Aorta (tissue), 5 donors: ENCODE measurements around the gene B4GALNT3. TPM values are rescaled to one million over a fixed set of nuclear protein-coding genes. Genes with fewer than 3 reads are reported as not detected.

ENCODE experiments used
- ATAC-seq: fragments of 200-7000 bp; cut with Tn5 transposase; one replicate; pipeline ENCODE4 v1.9.1; 2022; ENCODE audit warnings: moderate library complexity; ENCODE audit not compliant: low FRiP score
- DNase-seq, 2 donors: peaks; one replicate each; pipeline ENCODE4 v3.0.0-alpha.2; 2020
- H3K27ac ChIP-seq, 2 donors: one replicate each; pipeline ENCODE4 v1.5.1; 2013; ENCODE audit warnings: low read length in 2 of 2, mild to moderate bottlenecking in 2 of 2, moderate library complexity in 2 of 2, control low read depth in 1 of 2, inconsistent platforms in 1 of 2, low read depth in 1 of 2
- H3K27me3 ChIP-seq, 2 donors: one replicate each; pipeline ENCODE4 v1.6.1; 2013; ENCODE audit warnings: control low read depth in 1 of 2, low read length in 1 of 2, mild to moderate bottlenecking in 1 of 2, moderate library complexity in 1 of 2; ENCODE audit not compliant: insufficient read depth in 2 of 2, control insufficient read depth in 1 of 2
- H3K36me3 ChIP-seq, 2 donors: one replicate each; pipeline ENCODE4 v1.6.1; 2013; ENCODE audit warnings: control low read depth in 1 of 2, low read length in 1 of 2, mild to moderate bottlenecking in 1 of 2; ENCODE audit not compliant: insufficient read depth in 2 of 2, control insufficient read depth in 1 of 2
- H3K4me1 ChIP-seq, 2 donors: one replicate each; pipeline ENCODE4 v1.6.1; 2013; ENCODE audit warnings: low read length in 2 of 2, control low read depth in 1 of 2, mild to moderate bottlenecking in 1 of 2, moderate library complexity in 1 of 2; ENCODE audit not compliant: insufficient read depth in 2 of 2, control insufficient read depth in 1 of 2
- H3K4me3 ChIP-seq, 2 donors: one replicate each; pipeline ENCODE4 v1.5.1; 2013; ENCODE audit warnings: low read length in 2 of 2, control low read depth in 1 of 2, mild to moderate bottlenecking in 1 of 2
- H3K9me3 ChIP-seq: one replicate; pipeline ENCODE4 v1.6.1; 2013; ENCODE audit warnings: mild to moderate bottlenecking, low read length; ENCODE audit not compliant: control insufficient read depth
- WGBS, 2 donors: extraction: QIAGEN DNeasy Blood & Tissue Kit; methylation state at CpG; one replicate each; pipeline ENCODE4 v1.1.7; 2013; 5-methylcytosine and 5-hydroxymethylcytosine counted together
- intact Hi-C, 2 donors: fragments of 100-400 bp; cut with DNase I; formaldehyde crosslinking; loops; one replicate each; pipeline versions ENCODE4 v1.14.2 to v1.15.0; 2022
- polyA plus RNA-seq, 2 donors: library from polyadenylated mRNA; stranded (reverse); fragments of 200-250 nt; gene quantifications; one replicate each; pipeline ENCODE4 v1.2.3, GENCODE V29; 2013
- total RNA-seq, 2 donors: library from RNA; stranded (reverse); fragmentation: NEBNext Ultra II Directional; extraction: Animal tissue kit (Norgen Biotek cat#: 25700); gene quantifications; one replicate each; pipeline ENCODE4 v1.2.1, GENCODE V29; 2021
- donor health status: healthy with polysubstance abuse.
- donor health status: Bipolar disorder and iron deficiency.
- donor health status: DM: no; HTN: no; CAD: no.
- donor health status: DM: no; HTN: no; CAD: no.
- donor health status: DM: yes; HTN: yes; CAD: no.

B4GALNT3 gene
- total and polyA plus RNA-seq, 4 donors, result 10.3 to 29.9 (median 18.9) TPM

DNA sequence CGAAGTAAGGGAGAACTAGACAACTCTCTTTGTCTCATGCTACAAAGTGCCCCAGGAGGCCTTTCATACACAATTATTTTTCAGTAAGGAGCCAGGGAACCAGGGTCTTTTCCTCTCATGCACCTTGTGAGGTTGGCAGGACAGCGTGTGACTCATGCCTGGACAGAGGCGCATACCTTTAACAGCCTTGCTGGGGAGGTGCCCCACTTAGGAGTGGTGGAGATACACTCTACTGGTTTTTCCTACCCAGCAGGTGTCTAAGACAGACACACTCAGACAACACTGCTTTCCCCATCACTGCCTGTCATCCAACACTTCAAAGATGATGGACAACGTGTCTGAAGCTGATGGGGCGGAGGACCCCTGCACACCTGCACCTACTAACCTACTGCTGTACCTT, 49.1 kb downstream of the B4GALNT3 start:
- ATAC-seq, result no peak
- 85 to 91% methylated on average over 5 of the region's 5 CpGs for whole genome bisulfite sequencing, 2 donors
- intact Hi-C loops, result no loop called here
- H3K27ac ChIP-seq, result no peak overlapping the region
- no peaks in the 10 kb centered on the region for H3K9me3 ChIP-seq
- H3K4me3 ChIP-seq, result no peak overlapping the region
- no peaks in the 10 kb centered on the region for H3K27me3 ChIP-seq
- H3K36me3 ChIP-seq, result no peaks in the 10 kb centered on the region
- no peak for DNase-seq
- H3K4me1 ChIP-seq, result no peaks in the 10 kb centered on the region

DNA sequence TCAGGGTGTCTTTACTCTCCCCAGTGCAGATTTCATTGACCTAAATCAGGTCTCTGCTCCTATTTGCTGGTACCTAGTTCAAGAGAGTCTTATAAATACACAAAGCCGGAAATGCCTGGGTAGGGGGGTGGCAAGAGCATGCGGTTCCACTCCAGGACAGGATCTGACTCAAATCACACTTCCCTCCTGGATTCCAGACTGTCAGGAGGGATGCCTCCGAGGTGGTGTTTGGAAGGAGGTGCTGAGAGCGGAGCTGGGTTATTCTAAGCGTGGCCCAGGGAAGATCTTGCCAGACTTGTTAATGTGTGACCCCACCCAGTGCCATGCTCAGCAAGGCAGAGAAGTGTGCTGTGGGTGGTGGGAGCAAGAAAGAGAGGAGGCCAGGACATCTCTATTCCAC, 49.8 kb downstream of the B4GALNT3 start:
- Histone ChIP-seq H3K4me3 (no peak overlapping the region), H3K36me3 (no peaks in the 10 kb centered on the region), H3K27me3 (no peaks in the 10 kb centered on the region), H3K9me3 (no peaks in the 10 kb centered on the region), H3K4me1 (no peaks in the 10 kb centered on the region), H3K27ac (no peak overlapping the region)
- intact Hi-C loops, result no loop called here
- DNase-seq, result no peak
- 25 to 58% methylated on average over 5 of the region's 5 CpGs for WGBS, 2 donors
- ATAC-seq, result no peak

DNA sequence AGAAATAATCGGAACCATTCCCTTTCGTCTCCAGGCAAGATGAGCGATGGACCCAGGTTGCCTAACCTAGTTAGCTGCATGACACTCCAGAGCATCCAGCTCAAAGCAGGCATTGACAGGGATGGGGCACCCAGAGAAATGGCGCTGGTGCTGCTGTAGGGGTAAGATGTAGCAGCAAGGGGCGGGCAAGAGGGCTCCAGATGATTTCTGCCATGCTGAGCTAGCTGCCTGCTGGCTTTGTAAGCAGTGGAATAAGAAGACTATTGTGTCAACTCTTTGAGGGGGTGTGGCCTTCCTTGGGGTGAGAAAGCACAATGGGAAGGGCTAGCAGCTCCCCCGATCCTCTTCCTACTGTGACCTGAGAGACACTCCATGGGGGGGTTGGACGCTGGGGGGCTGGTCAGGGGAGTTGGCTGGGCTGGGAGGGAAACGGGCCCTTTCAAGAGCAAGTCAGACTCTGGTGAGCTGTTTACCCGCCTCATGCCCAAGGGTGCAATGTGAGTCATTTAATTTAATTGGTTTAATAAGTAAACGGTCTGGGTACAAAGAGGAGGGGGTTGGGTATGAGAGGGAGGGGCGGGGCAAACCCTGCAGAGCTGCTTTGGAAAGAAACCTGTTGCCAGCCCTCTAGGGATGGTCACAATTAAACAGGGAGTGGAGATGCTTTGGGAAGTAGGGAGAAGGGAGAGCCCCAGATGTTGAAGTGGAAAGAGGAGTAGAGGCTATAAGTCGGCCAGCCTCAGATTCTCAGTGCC, 50.5 kb downstream of the B4GALNT3 start:
- ATAC-seq (no peak), DNase-seq (no peak)
- no peak overlapping the region for H3K4me3 ChIP-seq
- WGBS, 2 donors, result 74 to 76% methylated on average over 12 of the region's 12 CpGs
- H3K9me3 ChIP-seq, result no peaks in the 10 kb centered on the region
- H3K36me3 ChIP-seq, result no peaks in the 10 kb centered on the region
- H3K27ac ChIP-seq, result no peak overlapping the region
- no peaks in the 10 kb centered on the region for H3K27me3 ChIP-seq
- intact Hi-C loops, result no loop called here
- no peaks in the 10 kb centered on the region for H3K4me1 ChIP-seq

DNA sequence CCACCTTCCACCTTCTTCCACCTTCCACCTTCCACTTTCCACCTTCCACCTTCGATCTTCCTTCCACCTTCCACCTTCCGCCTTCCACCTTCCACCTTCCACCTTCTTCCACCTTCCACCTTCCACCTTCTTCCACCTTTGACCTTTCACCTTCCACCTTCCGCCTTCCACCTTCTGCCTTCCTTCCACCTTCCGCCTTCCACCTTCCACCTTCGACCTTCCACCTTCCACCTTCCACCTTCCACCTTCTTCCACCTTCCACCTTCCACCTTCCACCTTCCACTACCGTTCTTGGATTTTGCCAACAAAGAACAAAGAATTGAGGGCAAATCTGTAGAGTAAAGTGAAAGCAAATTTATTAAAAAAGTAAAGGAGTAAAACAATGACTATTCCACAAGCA, 53.2 kb downstream of the B4GALNT3 start:
- intact Hi-C loops, result no loop called here
- no peak overlapping the region for H3K27ac ChIP-seq
- ATAC-seq, result no peak

DNA sequence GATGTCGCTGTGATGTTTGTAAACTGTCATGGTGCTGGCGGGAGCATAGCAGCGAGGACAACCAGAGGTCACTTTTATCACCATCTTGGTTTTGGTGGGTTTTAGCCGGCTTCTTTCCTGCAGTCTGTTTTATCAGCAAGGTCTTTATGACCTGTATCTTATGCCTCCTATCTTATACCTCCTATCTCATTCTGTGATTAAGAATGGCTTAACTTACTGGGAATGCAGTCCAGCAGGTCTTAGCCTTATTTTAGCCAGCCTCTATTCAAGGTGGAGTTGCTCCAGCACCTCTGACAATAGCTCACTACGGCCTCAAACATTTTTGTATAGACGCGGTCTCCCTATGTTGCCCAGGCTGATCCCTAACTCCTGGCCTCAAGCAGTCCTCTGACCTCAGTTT, 53.7 kb downstream of the B4GALNT3 start:
- 83 to 90% methylated on average over 7 of the region's 7 CpGs for WGBS, 2 donors
- intact Hi-C loops, result no loop called here
- ATAC-seq (no peak), DNase-seq (no peak)
- no peaks in the 10 kb centered on the region for H3K27me3 ChIP-seq
- H3K9me3 ChIP-seq, result no peaks in the 10 kb centered on the region
- no peak overlapping the region for H3K27ac ChIP-seq
- H3K4me3 ChIP-seq, result no peak overlapping the region
- H3K4me1 ChIP-seq, result no peaks in the 10 kb centered on the region
- H3K36me3 ChIP-seq, result no peaks in the 10 kb centered on the region

More for the DNA sequence above, 53.2 kb downstream of the B4GALNT3 start:
- H3K4me3 ChIP-seq, result no peak overlapping the region
- no peaks in the 10 kb centered on the region for H3K36me3 ChIP-seq
- H3K4me1 ChIP-seq, result no peaks in the 10 kb centered on the region
- no peaks in the 10 kb centered on the region for H3K27me3 ChIP-seq
- WGBS, 2 donors, result 95 to 96% methylated on average over 6 of the region's 6 CpGs
- no peak for DNase-seq
- no peaks in the 10 kb centered on the region for H3K9me3 ChIP-seq

DNA sequence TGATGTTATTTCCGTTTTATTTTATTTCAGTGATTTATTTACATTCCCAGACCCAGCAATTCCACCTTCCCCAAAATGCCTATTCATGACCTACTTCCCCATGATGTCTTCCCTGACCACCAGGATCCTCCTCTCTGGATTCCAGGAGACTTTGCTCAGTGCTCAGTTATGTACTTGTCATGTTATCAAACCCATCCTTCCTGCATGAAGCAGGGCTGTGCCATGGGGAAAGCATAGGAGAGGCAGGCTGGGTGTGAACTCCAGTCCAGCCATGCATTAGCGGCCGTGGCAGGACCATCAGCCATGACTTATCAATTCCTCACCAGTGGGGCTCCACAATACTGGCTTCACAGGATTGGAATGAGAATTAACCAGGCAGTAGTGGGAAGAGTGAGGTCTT, 57.8 kb downstream of the B4GALNT3 start:
- ATAC-seq (no peak), DNase-seq (peak in 1 of 2 donors; percentile 8)
- Histone ChIP-seq H3K4me3 (no peak overlapping the region), H3K27me3 (no peaks in the 10 kb centered on the region), H3K9me3 (no peaks in the 10 kb centered on the region), H3K4me1 (no peaks in the 10 kb centered on the region), H3K27ac (no peak overlapping the region), H3K36me3 (no peaks in the 10 kb centered on the region)
- intact Hi-C loops, result no loop called here
- 87 to 92% methylated on average over 3 of the region's 3 CpGs for WGBS, 2 donors

DNA sequence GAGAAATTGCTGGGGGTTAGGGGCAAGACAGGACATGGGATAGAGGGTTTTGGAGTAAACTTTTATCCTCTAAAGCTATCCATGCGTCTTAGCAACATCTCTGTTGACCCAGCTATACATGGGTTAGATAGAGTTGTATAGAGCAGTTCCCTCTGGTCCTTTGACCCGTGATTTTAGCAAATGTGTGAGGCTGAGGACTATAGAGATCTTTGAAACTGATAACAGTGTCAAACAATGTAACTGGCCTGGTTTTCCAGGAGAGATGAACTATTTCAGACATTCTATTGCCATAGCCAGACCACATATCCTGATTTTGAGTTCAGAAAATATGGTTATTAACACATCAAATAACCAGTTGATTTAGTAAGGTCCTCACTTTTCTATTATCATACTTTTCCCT, 60.4 kb downstream of the B4GALNT3 start:
- intact Hi-C loops, result no loop called here
- Histone ChIP-seq H3K9me3 (no peaks in the 10 kb centered on the region), H3K27ac (no peak overlapping the region), H3K4me3 (no peak overlapping the region), H3K4me1 (no peaks in the 10 kb centered on the region), H3K36me3 (no peaks in the 10 kb centered on the region), H3K27me3 (no peaks in the 10 kb centered on the region)
- ATAC-seq (no peak), DNase-seq (no peak)
- 85 to 87% methylated on average over 2 of the region's 2 CpGs for WGBS, 2 donors

DNA sequence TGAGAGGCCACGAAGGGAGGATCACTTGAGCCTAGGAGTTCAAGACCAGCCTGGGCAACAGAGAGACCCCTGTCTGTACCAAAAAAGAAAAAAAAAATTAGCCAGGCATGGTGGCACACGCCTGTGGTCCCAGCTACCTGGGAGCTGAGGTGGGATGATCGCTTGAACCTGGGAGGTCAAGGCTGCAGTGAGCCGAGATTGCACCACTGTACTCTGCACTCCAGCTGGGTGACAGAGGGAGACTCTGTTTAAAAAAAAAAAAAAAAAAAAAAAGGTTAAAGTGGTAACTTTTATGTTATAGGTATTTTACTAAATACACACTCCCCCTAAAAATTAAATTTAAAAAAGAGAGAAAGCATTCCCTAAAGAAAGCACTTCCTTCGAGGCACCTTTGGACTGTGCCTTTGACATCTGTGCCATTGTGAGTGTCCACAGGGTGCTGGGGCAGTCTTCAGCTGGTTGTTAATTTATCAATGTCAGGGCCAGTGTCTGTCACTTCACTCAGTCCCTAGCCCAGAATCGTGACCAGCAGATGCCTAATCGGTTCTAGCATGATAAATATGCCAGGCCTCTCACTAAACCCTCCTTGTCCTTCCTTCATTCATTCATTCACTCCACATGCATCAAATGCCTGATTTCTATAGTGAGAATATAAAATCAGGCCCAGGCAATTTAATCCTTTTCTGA, 63.1 kb downstream of the B4GALNT3 start:
- H3K27ac ChIP-seq, result no peak overlapping the region
- intact Hi-C loops, result no loop called here
- ATAC-seq (no peak), DNase-seq (no peak)
- no peak overlapping the region for H3K4me3 ChIP-seq
- no peaks in the 10 kb centered on the region for H3K36me3 ChIP-seq
- WGBS, 2 donors, result 66 to 68% methylated on average over 7 of the region's 7 CpGs
- no peaks in the 10 kb centered on the region for H3K4me1 ChIP-seq
- H3K27me3 ChIP-seq, result no peaks in the 10 kb centered on the region
- H3K9me3 ChIP-seq, result no peaks in the 10 kb centered on the region
